ENCODE data around the gene KAZN.

Gene KAZN

DNA sequence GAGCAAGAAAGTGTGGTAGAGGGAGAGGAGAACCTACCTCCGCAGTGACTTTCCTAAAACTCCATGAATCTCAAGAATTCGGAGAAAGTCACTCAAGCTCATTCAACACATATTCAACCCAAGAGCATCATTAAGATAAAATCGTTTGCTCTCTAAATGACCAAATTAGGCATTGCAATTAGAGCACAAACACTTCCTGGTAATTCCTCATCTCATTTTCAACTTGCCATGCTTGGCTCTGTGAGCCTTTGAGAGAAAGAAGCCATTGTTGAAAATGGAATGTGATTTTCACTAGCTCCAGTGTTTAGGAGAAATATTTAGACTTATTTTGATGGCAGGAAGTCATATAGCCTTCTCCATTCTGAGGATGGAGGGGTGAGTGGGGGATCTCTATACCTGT, 52.5 kb downstream of the KAZN start:
- TF ChIP-seq KLF7 (tag by site-specific recombination; IDR thresholded peaks at IDR 0.05; ENCODE audit: borderline replicate concordance) (no peak), ZNF701 (tag by site-specific recombination; IDR thresholded peaks at IDR 0.05) (no peak), BCL11A (tag by site-specific recombination; IDR thresholded peaks at IDR 0.05; ENCODE audit: low read depth) (no peak), ZNF157 (tag by site-specific recombination; IDR thresholded peaks at IDR 0.05) (no peak), ZNF600 (tag by site-specific recombination; IDR thresholded peaks at IDR 0.05) (no peak), ZNF626 (tag by site-specific recombination; IDR thresholded peaks at IDR 0.05) (no peak), ZBTB21 (tag by site-specific recombination; IDR thresholded peaks at IDR 0.05) (no peak), FEZF1 (tag by site-specific recombination; IDR thresholded peaks at IDR 0.05) (no peak), ZNF514 (tag by site-specific recombination; IDR thresholded peaks at IDR 0.05) (no peak)
- TF ChIP-seq, protein P1, sequence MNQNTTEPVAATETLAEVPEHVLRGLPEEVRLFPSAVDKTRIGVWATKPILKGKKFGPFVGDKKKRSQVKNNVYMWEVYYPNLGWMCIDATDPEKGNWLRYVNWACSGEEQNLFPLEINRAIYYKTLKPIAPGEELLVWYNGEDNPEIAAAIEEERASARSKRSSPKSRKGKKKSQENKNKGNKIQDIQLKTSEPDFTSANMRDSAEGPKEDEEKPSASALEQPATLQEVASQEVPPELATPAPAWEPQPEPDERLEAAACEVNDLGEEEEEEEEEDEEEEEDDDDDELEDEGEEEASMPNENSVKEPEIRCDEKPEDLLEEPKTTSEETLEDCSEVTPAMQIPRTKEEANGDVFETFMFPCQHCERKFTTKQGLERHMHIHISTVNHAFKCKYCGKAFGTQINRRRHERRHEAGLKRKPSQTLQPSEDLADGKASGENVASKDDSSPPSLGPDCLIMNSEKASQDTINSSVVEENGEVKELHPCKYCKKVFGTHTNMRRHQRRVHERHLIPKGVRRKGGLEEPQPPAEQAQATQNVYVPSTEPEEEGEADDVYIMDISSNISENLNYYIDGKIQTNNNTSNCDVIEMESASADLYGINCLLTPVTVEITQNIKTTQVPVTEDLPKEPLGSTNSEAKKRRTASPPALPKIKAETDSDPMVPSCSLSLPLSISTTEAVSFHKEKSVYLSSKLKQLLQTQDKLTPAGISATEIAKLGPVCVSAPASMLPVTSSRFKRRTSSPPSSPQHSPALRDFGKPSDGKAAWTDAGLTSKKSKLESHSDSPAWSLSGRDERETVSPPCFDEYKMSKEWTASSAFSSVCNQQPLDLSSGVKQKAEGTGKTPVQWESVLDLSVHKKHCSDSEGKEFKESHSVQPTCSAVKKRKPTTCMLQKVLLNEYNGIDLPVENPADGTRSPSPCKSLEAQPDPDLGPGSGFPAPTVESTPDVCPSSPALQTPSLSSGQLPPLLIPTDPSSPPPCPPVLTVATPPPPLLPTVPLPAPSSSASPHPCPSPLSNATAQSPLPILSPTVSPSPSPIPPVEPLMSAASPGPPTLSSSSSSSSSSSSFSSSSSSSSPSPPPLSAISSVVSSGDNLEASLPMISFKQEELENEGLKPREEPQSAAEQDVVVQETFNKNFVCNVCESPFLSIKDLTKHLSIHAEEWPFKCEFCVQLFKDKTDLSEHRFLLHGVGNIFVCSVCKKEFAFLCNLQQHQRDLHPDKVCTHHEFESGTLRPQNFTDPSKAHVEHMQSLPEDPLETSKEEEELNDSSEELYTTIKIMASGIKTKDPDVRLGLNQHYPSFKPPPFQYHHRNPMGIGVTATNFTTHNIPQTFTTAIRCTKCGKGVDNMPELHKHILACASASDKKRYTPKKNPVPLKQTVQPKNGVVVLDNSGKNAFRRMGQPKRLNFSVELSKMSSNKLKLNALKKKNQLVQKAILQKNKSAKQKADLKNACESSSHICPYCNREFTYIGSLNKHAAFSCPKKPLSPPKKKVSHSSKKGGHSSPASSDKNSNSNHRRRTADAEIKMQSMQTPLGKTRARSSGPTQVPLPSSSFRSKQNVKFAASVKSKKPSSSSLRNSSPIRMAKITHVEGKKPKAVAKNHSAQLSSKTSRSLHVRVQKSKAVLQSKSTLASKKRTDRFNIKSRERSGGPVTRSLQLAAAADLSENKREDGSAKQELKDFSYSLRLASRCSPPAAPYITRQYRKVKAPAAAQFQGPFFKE (tag by site-specific recombination; IDR thresholded peaks at IDR 0.05; ENCODE audit: borderline replicate concordance) = no peak
- TF ChIP-seq, protein P2, sequence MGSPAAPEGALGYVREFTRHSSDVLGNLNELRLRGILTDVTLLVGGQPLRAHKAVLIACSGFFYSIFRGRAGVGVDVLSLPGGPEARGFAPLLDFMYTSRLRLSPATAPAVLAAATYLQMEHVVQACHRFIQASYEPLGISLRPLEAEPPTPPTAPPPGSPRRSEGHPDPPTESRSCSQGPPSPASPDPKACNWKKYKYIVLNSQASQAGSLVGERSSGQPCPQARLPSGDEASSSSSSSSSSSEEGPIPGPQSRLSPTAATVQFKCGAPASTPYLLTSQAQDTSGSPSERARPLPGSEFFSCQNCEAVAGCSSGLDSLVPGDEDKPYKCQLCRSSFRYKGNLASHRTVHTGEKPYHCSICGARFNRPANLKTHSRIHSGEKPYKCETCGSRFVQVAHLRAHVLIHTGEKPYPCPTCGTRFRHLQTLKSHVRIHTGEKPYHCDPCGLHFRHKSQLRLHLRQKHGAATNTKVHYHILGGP (tag by site-specific recombination; IDR thresholded peaks at IDR 0.05) = no peak
- TF ChIP-seq, protein P3, sequence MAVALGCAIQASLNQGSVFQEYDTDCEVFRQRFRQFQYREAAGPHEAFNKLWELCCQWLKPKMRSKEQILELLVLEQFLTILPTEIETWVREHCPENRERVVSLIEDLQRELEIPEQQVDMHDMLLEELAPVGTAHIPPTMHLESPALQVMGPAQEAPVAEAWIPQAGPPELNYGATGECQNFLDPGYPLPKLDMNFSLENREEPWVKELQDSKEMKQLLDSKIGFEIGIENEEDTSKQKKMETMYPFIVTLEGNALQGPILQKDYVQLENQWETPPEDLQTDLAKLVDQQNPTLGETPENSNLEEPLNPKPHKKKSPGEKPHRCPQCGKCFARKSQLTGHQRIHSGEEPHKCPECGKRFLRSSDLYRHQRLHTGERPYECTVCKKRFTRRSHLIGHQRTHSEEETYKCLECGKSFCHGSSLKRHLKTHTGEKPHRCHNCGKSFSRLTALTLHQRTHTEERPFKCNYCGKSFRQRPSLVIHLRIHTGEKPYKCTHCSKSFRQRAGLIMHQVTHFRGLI (tag by site-specific recombination; IDR thresholded peaks at IDR 0.05) = no peak
- TF ChIP-seq, protein P4, sequence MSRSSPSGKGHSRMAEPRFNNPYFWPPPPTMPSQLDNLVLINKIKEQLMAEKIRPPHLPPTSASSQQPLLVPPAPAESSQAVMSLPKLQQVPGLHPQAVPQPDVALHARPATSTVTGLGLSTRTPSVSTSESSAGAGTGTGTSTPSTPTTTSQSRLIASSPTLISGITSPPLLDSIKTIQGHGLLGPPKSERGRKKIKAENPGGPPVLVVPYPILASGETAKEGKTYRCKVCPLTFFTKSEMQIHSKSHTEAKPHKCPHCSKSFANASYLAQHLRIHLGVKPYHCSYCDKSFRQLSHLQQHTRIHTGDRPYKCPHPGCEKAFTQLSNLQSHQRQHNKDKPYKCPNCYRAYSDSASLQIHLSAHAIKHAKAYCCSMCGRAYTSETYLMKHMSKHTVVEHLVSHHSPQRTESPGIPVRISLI (tag by site-specific recombination; IDR thresholded peaks at IDR 0.05) = no peak
- TF ChIP-seq, protein P5, sequence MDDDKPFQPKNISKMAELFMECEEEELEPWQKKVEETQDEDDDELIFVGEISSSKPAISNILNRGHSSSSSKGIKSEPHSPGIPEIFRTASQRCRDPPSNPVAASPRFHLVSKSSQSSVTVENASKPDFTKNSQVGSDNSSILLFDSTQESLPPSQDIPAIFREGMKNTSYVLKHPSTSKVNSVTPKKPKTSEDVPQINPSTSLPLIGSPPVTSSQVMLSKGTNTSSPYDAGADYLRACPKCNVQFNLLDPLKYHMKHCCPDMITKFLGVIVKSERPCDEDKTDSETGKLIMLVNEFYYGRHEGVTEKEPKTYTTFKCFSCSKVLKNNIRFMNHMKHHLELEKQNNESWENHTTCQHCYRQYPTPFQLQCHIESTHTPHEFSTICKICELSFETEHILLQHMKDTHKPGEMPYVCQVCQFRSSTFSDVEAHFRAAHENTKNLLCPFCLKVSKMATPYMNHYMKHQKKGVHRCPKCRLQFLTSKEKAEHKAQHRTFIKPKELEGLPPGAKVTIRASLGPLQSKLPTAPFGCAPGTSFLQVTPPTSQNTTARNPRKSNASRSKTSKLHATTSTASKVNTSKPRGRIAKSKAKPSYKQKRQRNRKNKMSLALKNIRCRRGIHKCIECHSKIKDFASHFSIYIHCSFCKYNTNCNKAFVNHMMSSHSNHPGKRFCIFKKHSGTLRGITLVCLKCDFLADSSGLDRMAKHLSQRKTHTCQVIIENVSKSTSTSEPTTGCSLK (tag by site-specific recombination; IDR thresholded peaks at IDR 0.05) = no peak
- ChIA-PET CTCF (no interaction called here), POLR2A (no interaction called here)
- Histone ChIP-seq H3K27ac (ENCODE audit: extremely low read depth, low read depth, low read length) (no peak overlapping the region), H3K4me3 (ENCODE audit: low read depth, low read length) (no peak overlapping the region), H3K9me3 (ENCODE audit: control insufficient read depth, insufficient read depth, low read depth, low read length) (no peaks in the 10 kb centered on the region), H3K36me3 (ENCODE audit: control insufficient read depth in 2 of 2, insufficient read depth in 1 of 2, low read length in 2 of 2) (no peaks in the 10 kb centered on the region), H3K4me1 (ENCODE audit: control insufficient read depth, insufficient read depth, low read length) (no peaks in the 10 kb centered on the region)

Measured in HEK293 (cell line).